Right lobe of liver (tissue), 4 donors: Measurements from ENCODE around the gene KCTD14.

Experiments used
- CTCF ChIP-seq, 4 donors: fragments of 200-600 bp in 3 of 4; fragments of 450-650 bp in 1 of 4; IDR thresholded peaks; one replicate each; pipeline versions ENCODE4 v1.5.1 to v1.8.0; 2016 to 2022; ENCODE audit warnings: antibody characterized with exemption in 4 of 4, mild to moderate bottlenecking in 2 of 4
- POLR2A ChIP-seq: fragments of 450-650 bp; IDR thresholded peaks from one replicate; pipeline ENCODE4 v1.6.1; 2017; ENCODE audit warnings: antibody characterized with exemption, mild to moderate bottlenecking
- donor health status: DM: no; HTN: no; CAD: no.
- donor health status: DM: no; HTN: no; CAD: no.
- donor health status: DM: no; HTN: yes; CAD: no.

- TF ChIP-seq CTCF (IDR thresholded peaks at IDR 0.05), result no peak
- no peak for TF ChIP-seq POLR2A
These were observed 48.6 kb upstream of the KCTD14 start for GRCh38 chr11:78071717-78072116.
